ENCODE data around the gene SRSF3. TPM values are rescaled to one million over a fixed set of nuclear protein-coding genes. Genes with fewer than 3 reads are reported as not detected.
"Not testable (repeated sequence)": the region's sequence is repeated elsewhere in the genome, so short reads cannot be mapped to it uniquely, and the experiment has no call there.

The SRSF3 gene
- 190 TPM for total RNA-seq

GRCh38 chr6:36594029-36594815 is at the start of gene SRSF3:
TSS of gene SRSF3 (plus strand) at chr6:36594362. CDS start at chr6:36596763, 2,401 bp downstream.
- DNase-seq (ENCODE audit: low spot score), result peak; percentile 97

- no peak for DNase-seq (ENCODE audit: low spot score)
Observed at GRCh38 chr6:36545767-36546307, 48.3 kb upstream of the SRSF3 start.

GRCh38 chr6:36546308-36546919 is 47.7 kb upstream of the SRSF3 start:
- no peak for DNase-seq (ENCODE audit: low spot score)

GRCh38 chr6:36546920-36547645 is 47.1 kb upstream of the SRSF3 start, which contains the start of gene STK38:
TSS of gene STK38 (minus strand) at chr6:36547479. CDS start at chr6:36540202, 7,277 bp downstream.
- DNase-seq (ENCODE audit: low spot score), result peak; percentile 93

- DNase-seq (ENCODE audit: low spot score), result no peak
Observed at GRCh38 chr6:36547646-36548400, 46.3 kb upstream of the SRSF3 start.

- DNase-seq (ENCODE audit: low spot score), result no peak
Observed at GRCh38 chr6:36548401-36548743, 45.8 kb upstream of the SRSF3 start.

GRCh38 chr6:36550473-36551000 is 43.6 kb upstream of the SRSF3 start:
- DNase-seq (ENCODE audit: low spot score), result no peak

GRCh38 chr6:36555750-36556252 is 38.4 kb upstream of the SRSF3 start:
- DNase-seq (ENCODE audit: low spot score), result no peak

GRCh38 chr6:36556281-36556680 is 37.9 kb upstream of the SRSF3 start:
- no peak for DNase-seq (ENCODE audit: low spot score)

- DNase-seq (ENCODE audit: low spot score), result no peak
Observed at GRCh38 chr6:36559011-36559793, 35.0 kb upstream of the SRSF3 start.

- no peak for DNase-seq (ENCODE audit: low spot score)
Observed at GRCh38 chr6:36560822-36561221, 33.3 kb upstream of the SRSF3 start.

GRCh38 chr6:36563237-36563927 is 30.8 kb upstream of the SRSF3 start:
- DNase-seq (ENCODE audit: low spot score), result no peak

GRCh38 chr6:36563928-36564284 is 30.3 kb upstream of the SRSF3 start:
- DNase-seq (ENCODE audit: low spot score), result no peak

GRCh38 chr6:36566418-36566905 is 27.7 kb upstream of the SRSF3 start:
- no peak for DNase-seq (ENCODE audit: low spot score)

- DNase-seq (ENCODE audit: low spot score), result no peak
Observed at GRCh38 chr6:36570264-36570663, 23.9 kb upstream of the SRSF3 start.

- no peak for DNase-seq (ENCODE audit: low spot score)
Observed at GRCh38 chr6:36571122-36572043, 22.8 kb upstream of the SRSF3 start.

GRCh38 chr6:36572353-36573311 is 21.5 kb upstream of the SRSF3 start:
- DNase-seq (ENCODE audit: low spot score), result not testable (repeated sequence)
